C4-2B (cell line): ENCODE measurements around the gene DNLZ.

Experiments
- ZFX ChIP-seq: fragments of 450-650 bp; IDR thresholded peaks from 2 replicates; pipeline ENCODE4 v1.6.1; 2017
- TF ChIP-seq, protein P1 (sequence below): fragments of 450-650 bp; conservative IDR thresholded peaks from 2 replicates; pipeline ENCODE4 v1.5.1; 2017; ENCODE audit warnings: mild to moderate bottlenecking

DNA sequence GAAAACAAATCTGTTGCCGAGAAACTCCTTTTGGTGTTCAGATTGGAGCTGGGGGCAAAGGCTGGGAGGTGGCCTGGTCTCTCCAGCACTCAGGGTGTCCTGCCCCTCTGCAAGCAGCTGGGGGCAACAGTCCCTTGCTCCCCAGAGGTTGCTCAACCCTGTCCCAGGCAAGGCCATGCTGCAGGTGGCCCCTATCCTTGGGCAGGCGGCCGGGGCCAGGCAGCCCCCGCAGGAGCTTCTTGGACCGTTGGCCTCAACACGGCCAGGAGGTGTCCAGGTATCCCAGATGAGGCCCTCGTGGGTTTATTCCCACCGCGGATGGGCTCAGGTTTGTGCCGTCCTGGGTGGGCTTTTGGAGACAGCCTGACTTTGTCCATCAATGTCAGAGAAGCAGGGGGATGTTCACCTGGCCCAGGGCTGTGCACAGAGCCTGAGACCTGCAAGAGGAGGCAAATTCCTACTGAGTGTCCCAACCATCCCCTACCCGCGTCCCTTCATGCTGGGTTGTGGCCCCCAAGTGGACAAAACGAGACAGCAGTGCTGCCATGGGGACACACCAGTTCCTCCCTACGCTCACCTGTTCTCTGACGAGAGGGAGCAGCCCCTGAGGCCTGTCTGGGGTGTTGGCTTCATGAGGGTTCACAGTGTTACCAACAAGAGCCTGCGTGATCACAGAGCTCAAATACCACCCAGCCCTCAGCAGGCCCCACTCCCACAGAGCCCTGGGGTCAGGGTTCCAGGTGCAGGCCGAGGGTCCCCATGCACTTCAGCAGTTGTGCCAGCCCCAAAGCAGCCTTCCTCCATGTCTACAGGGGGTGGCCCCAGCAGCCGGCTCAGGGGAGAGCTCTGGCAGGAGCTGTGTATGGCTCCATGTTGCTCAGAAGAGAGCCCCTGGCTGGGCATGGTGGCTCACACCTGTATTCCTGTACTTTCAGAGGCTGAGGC lies 50.2 kb downstream of the DNLZ start:
- TF ChIP-seq, protein P1, sequence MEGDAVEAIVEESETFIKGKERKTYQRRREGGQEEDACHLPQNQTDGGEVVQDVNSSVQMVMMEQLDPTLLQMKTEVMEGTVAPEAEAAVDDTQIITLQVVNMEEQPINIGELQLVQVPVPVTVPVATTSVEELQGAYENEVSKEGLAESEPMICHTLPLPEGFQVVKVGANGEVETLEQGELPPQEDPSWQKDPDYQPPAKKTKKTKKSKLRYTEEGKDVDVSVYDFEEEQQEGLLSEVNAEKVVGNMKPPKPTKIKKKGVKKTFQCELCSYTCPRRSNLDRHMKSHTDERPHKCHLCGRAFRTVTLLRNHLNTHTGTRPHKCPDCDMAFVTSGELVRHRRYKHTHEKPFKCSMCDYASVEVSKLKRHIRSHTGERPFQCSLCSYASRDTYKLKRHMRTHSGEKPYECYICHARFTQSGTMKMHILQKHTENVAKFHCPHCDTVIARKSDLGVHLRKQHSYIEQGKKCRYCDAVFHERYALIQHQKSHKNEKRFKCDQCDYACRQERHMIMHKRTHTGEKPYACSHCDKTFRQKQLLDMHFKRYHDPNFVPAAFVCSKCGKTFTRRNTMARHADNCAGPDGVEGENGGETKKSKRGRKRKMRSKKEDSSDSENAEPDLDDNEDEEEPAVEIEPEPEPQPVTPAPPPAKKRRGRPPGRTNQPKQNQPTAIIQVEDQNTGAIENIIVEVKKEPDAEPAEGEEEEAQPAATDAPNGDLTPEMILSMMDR: no peak
- TF ChIP-seq ZFX: no peak
